Left renal cortex interstitium (tissue), 4 donors: ENCODE data around the gene UBE2E2. TPM values are rescaled to one million over a fixed set of nuclear protein-coding genes. Genes with fewer than 3 reads are reported as not detected.
A peak's percentile ranks its signal among the peaks of the same experiment; 100 is the strongest.

Source experiments
- DNase-seq, 4 donors: peaks; one replicate each; pipeline ENCODE4 v3.0.0-alpha.2; 2013; ENCODE audit warnings: low read depth in 4 of 4, low spot score in 2 of 4, missing footprints in 1 of 4
- polyA plus RNA-seq, 4 donors: library from polyadenylated mRNA; unstranded; fragments of 120-200 nt; gene quantifications; one replicate each; pipeline ENCODE4 v1.2.1, GENCODE V29; 2013; ENCODE audit not compliant: insufficient read length in 4 of 4

Gene UBE2E2
- polyA plus RNA-seq, 4 donors = 49.7 to 57.3 (median 55.0) TPM

DNA sequence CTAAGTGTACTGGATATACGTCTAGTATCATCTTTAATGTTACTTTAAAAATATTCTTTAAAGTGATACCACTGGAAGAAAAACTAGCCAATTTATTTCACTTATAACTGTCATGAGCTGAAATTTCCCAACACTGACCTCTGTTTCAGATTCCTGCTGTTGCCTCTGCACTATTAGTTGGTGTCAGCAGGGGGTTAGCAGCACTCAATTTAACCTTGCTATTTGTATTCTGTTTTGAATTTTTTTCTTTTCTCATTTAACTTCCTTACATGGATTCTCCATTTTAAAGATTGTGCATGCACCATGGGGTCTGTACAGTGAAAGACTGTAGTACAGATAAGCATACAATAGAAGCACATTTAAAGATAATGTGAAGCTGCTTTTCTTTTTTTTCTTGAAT, 169.2 kb downstream of the UBE2E2 start:
- no peak for DNase-seq

GRCh38 chr3:23376516-23377248, 173.6 kb downstream of the UBE2E2 start:
- DNase-seq = no peak

- DNase-seq = no peak
Observed at GRCh38 chr3:23377928-23378672, 175.0 kb downstream of the UBE2E2 start.

DNA sequence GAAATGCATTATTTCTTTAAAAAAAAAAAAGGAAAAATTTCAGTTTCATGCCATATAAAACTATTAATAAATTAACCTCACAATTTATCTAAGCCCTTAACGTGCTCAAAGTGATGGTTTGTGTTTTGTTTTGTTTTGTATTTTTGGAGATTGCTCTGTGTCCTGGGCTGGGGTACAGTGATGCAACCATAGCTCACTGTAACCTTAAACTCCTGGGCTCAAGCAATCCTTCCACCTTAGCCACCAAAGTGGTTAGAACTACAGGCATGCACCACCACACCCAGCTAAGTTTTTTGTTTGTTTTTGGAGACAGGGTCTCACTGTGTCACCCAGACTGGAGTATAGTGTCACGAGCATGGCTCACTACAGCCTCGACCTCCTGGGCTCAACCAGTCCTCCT, 180.7 kb downstream of the UBE2E2 start:
- no peak for DNase-seq

GRCh38 chr3:23385327-23385726, 182.2 kb downstream of the UBE2E2 start:
- no peak for DNase-seq

GRCh38 chr3:23387286-23387918, 184.3 kb downstream of the UBE2E2 start:
- DNase-seq = peak in 1 of 4 donors; percentile 10

DNA sequence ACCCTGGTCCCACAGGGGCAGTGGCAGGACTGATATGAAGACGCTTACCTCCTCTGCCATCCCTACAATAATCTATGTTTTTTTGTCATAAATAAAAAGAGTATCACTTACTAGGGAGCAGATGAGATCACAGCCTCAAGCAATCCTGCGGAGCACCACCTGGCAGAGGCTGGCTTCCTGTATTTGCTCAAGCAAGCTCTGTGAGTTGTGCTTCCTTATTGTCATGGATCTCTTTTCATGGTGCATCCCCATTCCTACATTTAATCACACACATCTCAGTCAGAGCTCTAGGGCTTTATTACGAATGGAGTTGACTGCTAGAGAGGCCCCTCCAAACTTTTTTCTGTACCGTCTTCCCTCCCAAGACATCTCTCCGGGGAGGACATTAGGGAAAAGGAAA, 186.0 kb downstream of the UBE2E2 start:
- DNase-seq = no peak

DNA sequence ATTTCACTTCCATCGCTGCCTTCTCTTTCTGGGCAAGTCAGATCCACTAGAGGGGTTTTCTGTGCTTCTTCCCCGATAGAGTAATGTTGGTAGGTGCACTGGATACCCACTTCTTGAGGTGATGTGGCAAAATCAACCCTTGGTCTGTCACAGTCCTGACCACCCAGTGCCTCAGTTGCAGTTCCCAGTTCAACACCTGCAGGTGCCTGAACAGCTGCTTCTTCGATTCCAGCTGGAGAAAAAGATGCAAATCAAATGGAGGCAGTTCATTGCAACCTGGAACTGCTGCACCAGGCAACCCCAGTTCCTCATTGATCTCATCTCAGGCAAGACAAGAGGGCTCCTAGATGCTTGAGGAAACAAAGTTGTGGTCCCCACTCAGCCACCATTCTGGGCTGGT, 186.6 kb downstream of the UBE2E2 start:
- DNase-seq = no peak

GRCh38 chr3:23390446-23390845, 187.3 kb downstream of the UBE2E2 start:
- no peak for DNase-seq

DNA sequence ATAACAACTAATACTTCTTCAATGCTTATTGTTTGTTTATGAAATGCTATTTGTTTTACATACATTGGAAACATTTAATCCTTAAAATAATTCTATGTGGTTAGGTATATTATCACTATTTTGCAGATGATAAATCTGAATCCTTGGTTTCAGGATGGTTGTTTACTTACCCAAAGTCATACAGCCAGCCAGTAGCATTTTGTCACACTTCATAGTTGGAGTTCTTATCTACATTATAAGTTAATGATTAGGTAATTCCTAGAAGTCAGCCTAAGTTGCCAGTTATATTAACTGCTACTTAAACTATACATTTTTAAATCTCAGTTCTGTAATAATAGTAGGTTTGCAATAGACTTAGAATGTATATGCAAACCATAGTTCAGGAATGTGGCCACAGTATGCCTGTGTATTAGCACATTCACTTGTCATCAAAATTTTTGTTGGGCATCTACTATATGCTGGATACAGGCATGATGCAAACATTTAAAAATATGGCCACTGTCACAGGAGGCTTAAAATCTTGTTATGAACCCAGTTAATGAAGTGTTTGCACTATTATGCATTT, 187.9 kb downstream of the UBE2E2 start:
- DNase-seq = no peak

GRCh38 chr3:23395115-23395514, 192.0 kb downstream of the UBE2E2 start:
- DNase-seq = no peak

DNA sequence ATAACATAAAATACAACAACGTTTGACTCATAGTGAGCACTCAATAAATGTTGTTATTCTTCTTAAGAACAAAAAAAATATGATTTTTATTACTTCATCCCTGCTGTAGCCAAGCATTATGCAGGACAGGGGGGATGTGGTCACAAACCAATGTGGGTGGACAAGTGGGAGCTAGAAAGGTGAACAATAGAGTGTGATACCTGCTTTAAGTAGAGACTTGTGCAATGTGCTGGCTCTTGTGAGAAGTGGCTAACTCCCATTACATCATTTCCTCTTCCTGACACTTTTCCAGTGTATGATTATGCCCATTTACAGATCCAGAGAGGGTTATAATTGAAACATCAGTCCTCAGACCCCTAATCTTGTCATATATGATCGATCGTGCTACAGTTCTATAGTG, 193.6 kb downstream of the UBE2E2 start:
- DNase-seq = no peak

DNA sequence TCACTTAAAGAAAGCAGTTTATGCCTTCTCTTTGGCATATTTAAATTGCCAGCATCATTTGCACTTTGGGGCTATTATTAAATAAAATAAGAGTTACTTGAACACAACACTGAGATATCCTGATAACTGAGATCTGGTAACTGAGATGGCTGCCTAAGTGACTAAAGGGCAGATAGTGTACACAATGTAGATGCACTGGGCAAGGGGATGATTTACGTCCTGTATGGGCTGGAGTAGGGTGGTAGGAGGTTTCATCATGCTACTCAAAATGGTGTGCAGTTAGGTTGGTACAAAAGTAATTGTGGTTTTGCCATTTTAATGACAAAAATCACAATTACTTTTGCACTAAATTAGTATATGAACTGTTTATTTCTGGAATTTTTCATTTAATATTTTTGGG, 196.1 kb downstream of the UBE2E2 start:
- no peak for DNase-seq

GRCh38 chr3:23402728-23403492, 199.8 kb downstream of the UBE2E2 start:
- no peak for DNase-seq

DNA sequence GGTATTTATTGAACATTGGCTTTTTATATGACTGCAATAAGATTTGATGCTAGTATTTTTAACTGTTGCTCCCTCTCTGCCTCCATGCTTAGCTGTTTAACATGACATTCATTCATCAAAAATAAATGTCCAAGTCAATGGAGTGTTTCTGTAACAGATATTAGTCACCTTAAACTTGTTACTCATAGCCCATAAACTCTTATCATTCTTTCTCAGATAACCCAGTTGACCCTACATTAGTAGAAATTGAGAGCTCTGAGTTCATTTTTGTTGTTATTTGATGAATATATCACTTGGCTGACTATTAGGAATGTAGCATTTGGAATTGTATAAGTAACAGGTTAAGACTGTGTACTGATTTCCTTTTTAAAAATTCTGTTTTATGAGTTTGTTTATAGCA, 201.1 kb downstream of the UBE2E2 start:
- DNase-seq = no peak

DNA sequence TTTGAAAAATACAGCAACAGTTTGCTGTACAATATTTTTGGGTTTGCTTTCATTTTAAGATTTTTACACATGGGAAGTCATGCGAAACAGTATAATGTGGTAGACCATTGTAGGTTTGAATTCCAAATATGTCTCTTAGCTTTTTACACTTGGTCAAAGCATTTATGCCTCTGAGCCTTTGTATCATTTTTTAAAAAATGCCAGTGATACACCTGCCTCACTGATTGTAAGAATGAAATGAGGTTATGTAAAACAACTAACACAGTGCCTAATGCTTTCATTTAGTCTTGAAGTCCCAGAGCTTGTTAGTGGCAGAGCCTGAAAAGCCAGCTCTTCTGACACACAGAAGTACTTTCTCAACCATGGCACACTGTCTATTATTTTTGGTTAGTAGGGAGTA, 202.0 kb downstream of the UBE2E2 start:
- no peak for DNase-seq

GRCh38 chr3:23406601-23407000, 203.5 kb downstream of the UBE2E2 start:
- no peak for DNase-seq

GRCh38 chr3:23418026-23418425, 214.9 kb downstream of the UBE2E2 start:
- DNase-seq = no peak

GRCh38 chr3:23421811-23422516, 218.8 kb downstream of the UBE2E2 start:
- no peak for DNase-seq

- DNase-seq = no peak
Observed at GRCh38 chr3:23422517-23422851, 219.4 kb downstream of the UBE2E2 start.
